ENCODE results near the gene XIRP1.

XIRP1 gene

GRCh38 chr3:39166932-39167532, 25.4 kb downstream of the XIRP1 start:
- peak; percentile 91 for DNase-seq (ENCODE audit: low read depth)

- peak; percentile 87 for DNase-seq (ENCODE audit: low read depth)
Observed at GRCh38 chr3:39166134-39166710, 26.2 kb downstream of the XIRP1 start.

GRCh38 chr3:39165518-39165917, 26.9 kb downstream of the XIRP1 start:
- no peak for DNase-seq (ENCODE audit: low read depth)

- no peak for DNase-seq (ENCODE audit: low read depth)
Observed at GRCh38 chr3:39164414-39164813, 28.0 kb downstream of the XIRP1 start.

GRCh38 chr3:39158148-39158715, 34.2 kb downstream of the XIRP1 start:
- no peak for DNase-seq (ENCODE audit: low read depth)

GRCh38 chr3:39157359-39157758, 35.0 kb downstream of the XIRP1 start:
- no peak for DNase-seq (ENCODE audit: low read depth)

- no peak for DNase-seq (ENCODE audit: low read depth)
Observed at GRCh38 chr3:39156421-39156820, 36.0 kb downstream of the XIRP1 start.

- DNase-seq (ENCODE audit: low read depth): no peak
Observed at GRCh38 chr3:39154280-39155021, 37.9 kb downstream of the XIRP1 start.

GRCh38 chr3:39153977-39154279, 38.5 kb downstream of the XIRP1 start:
- no peak for DNase-seq (ENCODE audit: low read depth)

- peak; percentile 91 for DNase-seq (ENCODE audit: low read depth)
Observed at GRCh38 chr3:39150803-39151631, 41.4 kb downstream of the XIRP1 start.

- no peak for DNase-seq (ENCODE audit: low read depth)
Observed at GRCh38 chr3:39150148-39150802, 42.1 kb downstream of the XIRP1 start.

- no peak for DNase-seq (ENCODE audit: low read depth)
Observed at GRCh38 chr3:39149498-39150147, 42.8 kb downstream of the XIRP1 start.

- DNase-seq (ENCODE audit: low read depth): no peak
Observed at GRCh38 chr3:39149059-39149455, 43.3 kb downstream of the XIRP1 start.

GRCh38 chr3:39148435-39149058, 43.8 kb downstream of the XIRP1 start:
- DNase-seq (ENCODE audit: low read depth): no peak

GRCh38 chr3:39147711-39148434, 44.5 kb downstream of the XIRP1 start:
- DNase-seq (ENCODE audit: low read depth): no peak

GRCh38 chr3:39146611-39147591, 45.5 kb downstream of the XIRP1 start:
- DNase-seq (ENCODE audit: low read depth): peak; percentile 93

- DNase-seq (ENCODE audit: low read depth): no peak
Observed at GRCh38 chr3:39146083-39146501, 46.3 kb downstream of the XIRP1 start.

GRCh38 chr3:39144748-39145380, 47.5 kb downstream of the XIRP1 start:
- DNase-seq (ENCODE audit: low read depth): no peak

Measured in stromal cell of bone marrow (primary cell).